Measurements from ENCODE around the gene TMEM179B. TPM values are rescaled to one million over a fixed set of nuclear protein-coding genes. Genes with fewer than 3 reads are reported as not detected.

TMEM179B gene
- total and polyA plus RNA-seq, 2 of the 13 experiments (the other 11 are each of a cell fraction or from before 2014, with no cell fraction given) = 24.8 to 25.7 TPM

DNA sequence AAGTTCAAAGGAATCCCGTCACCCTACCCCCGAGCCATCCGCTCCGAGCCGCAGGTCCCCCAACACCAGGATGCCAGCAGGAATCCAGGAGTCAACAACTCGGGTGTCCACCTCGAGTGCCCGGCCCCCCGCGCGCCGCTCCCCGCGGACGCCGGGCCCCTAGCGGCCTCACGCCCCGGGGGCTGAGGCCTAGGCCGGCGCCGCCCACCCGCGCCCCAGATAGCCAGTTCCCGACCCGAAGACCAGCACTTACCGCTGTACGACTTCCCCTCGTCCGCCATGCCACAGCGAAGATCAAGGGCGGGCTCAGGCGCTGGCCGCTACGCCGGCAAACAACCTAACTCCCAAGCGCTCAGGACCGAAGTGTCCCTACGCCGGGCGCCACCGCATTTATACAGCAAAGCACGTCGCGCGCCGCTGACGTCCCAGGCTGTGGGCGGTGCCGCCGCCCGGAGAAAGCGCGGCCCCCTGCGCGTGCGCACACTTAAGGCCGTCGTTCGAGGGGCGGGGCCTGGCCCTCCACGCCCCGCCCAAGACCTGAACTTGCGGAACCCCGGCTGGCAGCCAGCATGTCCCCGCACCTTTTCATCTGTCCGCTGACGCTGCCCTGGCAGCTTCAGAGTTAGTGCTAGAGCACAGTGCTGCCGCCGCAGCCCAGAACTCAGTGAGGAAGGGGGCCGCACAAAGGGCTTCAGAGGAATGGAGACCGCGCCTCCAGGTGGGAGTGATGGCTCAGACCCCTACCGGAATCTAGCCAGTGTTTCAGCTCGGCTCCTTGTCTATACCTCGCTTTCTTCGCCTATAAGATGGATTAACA, 18.1 kb downstream of the TMEM179B start, which contains the start of gene NXF1 (continued):
- TF ChIP-seq, protein P1, sequence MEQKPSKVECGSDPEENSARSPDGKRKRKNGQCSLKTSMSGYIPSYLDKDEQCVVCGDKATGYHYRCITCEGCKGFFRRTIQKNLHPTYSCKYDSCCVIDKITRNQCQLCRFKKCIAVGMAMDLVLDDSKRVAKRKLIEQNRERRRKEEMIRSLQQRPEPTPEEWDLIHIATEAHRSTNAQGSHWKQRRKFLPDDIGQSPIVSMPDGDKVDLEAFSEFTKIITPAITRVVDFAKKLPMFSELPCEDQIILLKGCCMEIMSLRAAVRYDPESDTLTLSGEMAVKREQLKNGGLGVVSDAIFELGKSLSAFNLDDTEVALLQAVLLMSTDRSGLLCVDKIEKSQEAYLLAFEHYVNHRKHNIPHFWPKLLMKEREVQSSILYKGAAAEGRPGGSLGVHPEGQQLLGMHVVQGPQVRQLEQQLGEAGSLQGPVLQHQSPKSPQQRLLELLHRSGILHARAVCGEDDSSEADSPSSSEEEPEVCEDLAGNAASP (CRISPR knock-in tag; IDR thresholded peaks at IDR 0.05; ENCODE audit: borderline replicate concordance) = peak; percentile 81; the same call in 1 of the 2 replicates
- peak; percentile 64; the same call in 1 of the 2 replicates for TF ChIP-seq SP5 (CRISPR knock-in tag; IDR thresholded peaks at IDR 0.05; ENCODE audit: borderline replicate concordance, low read depth)
- TF ChIP-seq ZNF75D (CRISPR knock-in tag; IDR thresholded peaks at IDR 0.05; ENCODE audit: borderline replicate concordance) = no peak
- TF ChIP-seq, protein P2, sequence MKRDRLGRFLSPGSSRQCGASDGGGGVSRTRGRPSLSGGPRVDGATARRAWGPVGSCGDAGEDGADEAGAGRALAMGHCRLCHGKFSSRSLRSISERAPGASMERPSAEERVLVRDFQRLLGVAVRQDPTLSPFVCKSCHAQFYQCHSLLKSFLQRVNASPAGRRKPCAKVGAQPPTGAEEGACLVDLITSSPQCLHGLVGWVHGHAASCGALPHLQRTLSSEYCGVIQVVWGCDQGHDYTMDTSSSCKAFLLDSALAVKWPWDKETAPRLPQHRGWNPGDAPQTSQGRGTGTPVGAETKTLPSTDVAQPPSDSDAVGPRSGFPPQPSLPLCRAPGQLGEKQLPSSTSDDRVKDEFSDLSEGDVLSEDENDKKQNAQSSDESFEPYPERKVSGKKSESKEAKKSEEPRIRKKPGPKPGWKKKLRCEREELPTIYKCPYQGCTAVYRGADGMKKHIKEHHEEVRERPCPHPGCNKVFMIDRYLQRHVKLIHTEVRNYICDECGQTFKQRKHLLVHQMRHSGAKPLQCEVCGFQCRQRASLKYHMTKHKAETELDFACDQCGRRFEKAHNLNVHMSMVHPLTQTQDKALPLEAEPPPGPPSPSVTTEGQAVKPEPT (CRISPR knock-in tag; IDR thresholded peaks at IDR 0.05; ENCODE audit: low read depth) = peak; percentile 96
- peak; percentile 66; the same call in 1 of the 2 replicates for TF ChIP-seq RAD21 (CRISPR knock-in tag; IDR thresholded peaks at IDR 0.05)
- peak; percentile 90; the same call in 1 of the 2 replicates for TF ChIP-seq ZNF749 (CRISPR knock-in tag; IDR thresholded peaks at IDR 0.05; ENCODE audit: borderline replicate concordance)
- TF ChIP-seq HDAC1 (CRISPR knock-in tag; IDR thresholded peaks at IDR 0.05) = peak; percentile 90
- TF ChIP-seq ZNF430 (CRISPR knock-in tag; IDR thresholded peaks at IDR 0.05) = peak; percentile 90
- peak; percentile 90 for TF ChIP-seq KDM5B (CRISPR knock-in tag; IDR thresholded peaks at IDR 0.05; ENCODE audit: borderline replicate concordance)
- TF ChIP-seq NFE2L2 (IDR thresholded peaks at IDR 0.05; ENCODE audit: low read length) = no peak
- peak; percentile 78 for TF ChIP-seq U2AF1 (optimal IDR thresholded peaks at IDR 0.05; ENCODE audit: low read depth, low read length)
- TF ChIP-seq ZNF10 (CRISPR knock-in tag; IDR thresholded peaks at IDR 0.05; ENCODE audit: borderline replicate concordance, low read depth) = no peak
- peak; percentile 84; the same call in 1 of the 2 replicates for TF ChIP-seq ZNF446 (CRISPR knock-in tag; IDR thresholded peaks at IDR 0.05)
- TF ChIP-seq SNRNP70 (IDR thresholded peaks at IDR 0.05; ENCODE audit: low read depth, low read length) = no peak
- peak; percentile 94 for TF ChIP-seq TSC22D2 (CRISPR knock-in tag; IDR thresholded peaks at IDR 0.05; ENCODE audit: borderline replicate concordance)
- TF ChIP-seq ZKSCAN5 (CRISPR knock-in tag; IDR thresholded peaks at IDR 0.05) = peak; percentile 61; the same call in 1 of the 2 replicates
- no peak for TF ChIP-seq NBN (conservative IDR thresholded peaks at IDR 0.05)
- TF ChIP-seq ISX (CRISPR knock-in tag; conservative IDR thresholded peaks at IDR 0.05) = no peak
- peak; percentile 49; the same call in 1 of the 2 replicates for TF ChIP-seq ZNF143 (CRISPR knock-in tag; IDR thresholded peaks at IDR 0.05)
- peak; percentile 79 for TF ChIP-seq ZFP82 (CRISPR knock-in tag; IDR thresholded peaks at IDR 0.05; ENCODE audit: borderline replicate concordance)
- peak; percentile 81; the same call in 1 of the 2 replicates for TF ChIP-seq GFI1 (CRISPR knock-in tag; IDR thresholded peaks at IDR 0.05; ENCODE audit: borderline replicate concordance)
- 0 out of 2 replicates have a peak, but pooled peaks have one; percentile 43 for TF ChIP-seq SRF (IDR thresholded peaks at IDR 0.05; ENCODE audit: low read depth, low read length)
- TF ChIP-seq ZNF563 (CRISPR knock-in tag; IDR thresholded peaks at IDR 0.05) = peak; percentile 92
- TF ChIP-seq ZNF343 (CRISPR knock-in tag; IDR thresholded peaks at IDR 0.05) = 0 out of 2 replicates have a peak, but pooled peaks have one; percentile 57
- TF ChIP-seq FOXK2 (IDR thresholded peaks at IDR 0.05) = no peak
- 0 out of 2 replicates have a peak, but pooled peaks have one; percentile 26 for TF ChIP-seq ZNF138 (CRISPR knock-in tag; IDR thresholded peaks at IDR 0.05; ENCODE audit: low read depth)
- no peak for TF ChIP-seq ZFP1 (CRISPR knock-in tag; IDR thresholded peaks at IDR 0.05)
- TF ChIP-seq MAF1 (CRISPR knock-in tag; IDR thresholded peaks at IDR 0.05; ENCODE audit: borderline replicate concordance) = peak; percentile 57; the same call in 1 of the 2 replicates
- TF ChIP-seq SYNCRIP (IDR thresholded peaks at IDR 0.05; ENCODE audit: insufficient read depth, low read depth, low read length) = no peak
- TF ChIP-seq ZNF354B (CRISPR knock-in tag; IDR thresholded peaks at IDR 0.05) = no peak
